Stimulated activated CD4-positive, alpha-beta T cell treated with anti-CD3 and anti-CD28 coated beads, Interleukin-12 subunit alpha, Interleukin-12 subunit beta, amount 100 ng/mL, for 48 hours (primary cell): ENCODE data around the gene FAM167B.

Experiments
- DNase-seq, 3 donors: peaks; one replicate each; pipeline ENCODE4 v3.0.0-alpha.2; 2020; ENCODE audit warnings: low read depth in 2 of 3, low spot score in 1 of 3

The FAM167B gene

GRCh38 chr1:32246888-32247273 is at the start of gene FAM167B:
TSS of gene FAM167B (plus strand) at chr1:32247222. CDS start at chr1:32247422, 200 bp downstream.
- DNase-seq, result no peak

GRCh38 chr1:32197837-32198236 is 49.2 kb upstream of the FAM167B start:
- DNase-seq, result no peak

- no peak for DNase-seq
These were observed 48.6 kb upstream of the FAM167B start for GRCh38 chr1:32198237-32199042.

- no peak for DNase-seq
These were observed 47.8 kb upstream of the FAM167B start for GRCh38 chr1:32199043-32199716.

GRCh38 chr1:32199717-32200072 is 47.3 kb upstream of the FAM167B start:
- no peak for DNase-seq

GRCh38 chr1:32200226-32201010 is 46.6 kb upstream of the FAM167B start, which contains the start of gene CCDC28B:
TSS of gene CCDC28B (plus strand) at chr1:32200595. CDS start at chr1:32201936, 1,341 bp downstream.
- peak in 2 of 3 donors; percentile 36 to 43 for DNase-seq

GRCh38 chr1:32201011-32201855 is 45.8 kb upstream of the FAM167B start:
- DNase-seq, result peak in 2 of 3 donors; percentile 64 to 68

GRCh38 chr1:32204943-32205361 is 42.1 kb upstream of the FAM167B start:
- DNase-seq, result no peak

- peak; percentile 72 to 80 (median 72) for DNase-seq
These were observed 41.3 kb upstream of the FAM167B start, which contains the start of gene IQCC for GRCh38 chr1:32205401-32206370. TSS of gene IQCC (plus strand) at chr1:32205671. CDS start at chr1:32205682, 11 bp downstream.

GRCh38 chr1:32208469-32208868 is 38.6 kb upstream of the FAM167B start:
- no peak for DNase-seq

- no peak for DNase-seq
These were observed 38.1 kb upstream of the FAM167B start, which contains the start of gene DCDC2B for GRCh38 chr1:32208891-32209328. TSS of gene DCDC2B (plus strand) at chr1:32209089. CDS start at chr1:32209094, 5 bp downstream.

GRCh38 chr1:32215629-32216480 is 31.2 kb upstream of the FAM167B start:
- peak; percentile 26 to 55 (median 43) for DNase-seq

GRCh38 chr1:32216566-32216965 is 30.5 kb upstream of the FAM167B start:
- DNase-seq, result no peak

- DNase-seq, result no peak
These were observed 28.0 kb upstream of the FAM167B start for GRCh38 chr1:32219022-32219421.

- DNase-seq, result no peak
These were observed 26.1 kb upstream of the FAM167B start for GRCh38 chr1:32220746-32221580.

- no peak for DNase-seq
These were observed 25.4 kb upstream of the FAM167B start for GRCh38 chr1:32221581-32221979.
